Coronary artery (tissue), 2 donors: ENCODE results near the gene IFI27.
A peak's percentile ranks its signal among the peaks of the same experiment; 100 is the strongest.

ENCODE experiments used
- DNase-seq: peaks from one replicate; pipeline ENCODE4 v3.0.0-alpha.2; 2017; ENCODE audit warnings: low spot score
- H3K27ac ChIP-seq, 2 donors: fragments of 200-600 bp; sonication (generic); one replicate each; pipeline ENCODE4 v1.5.1; 2016 to 2019
- H3K4me3 ChIP-seq: fragments of 200-600 bp; sonication (generic); 2 replicates; pipeline ENCODE4 v1.5.1; 2016; ENCODE audit warnings: mild to moderate bottlenecking, moderate library complexity
- TF ChIP-seq, protein P1 (sequence below): fragments of 200-600 bp; sonication (generic); IDR thresholded peaks from one replicate; pipeline ENCODE4 v1.5.1; 2019; ENCODE audit warnings: antibody characterized with exemption

Gene IFI27

DNA sequence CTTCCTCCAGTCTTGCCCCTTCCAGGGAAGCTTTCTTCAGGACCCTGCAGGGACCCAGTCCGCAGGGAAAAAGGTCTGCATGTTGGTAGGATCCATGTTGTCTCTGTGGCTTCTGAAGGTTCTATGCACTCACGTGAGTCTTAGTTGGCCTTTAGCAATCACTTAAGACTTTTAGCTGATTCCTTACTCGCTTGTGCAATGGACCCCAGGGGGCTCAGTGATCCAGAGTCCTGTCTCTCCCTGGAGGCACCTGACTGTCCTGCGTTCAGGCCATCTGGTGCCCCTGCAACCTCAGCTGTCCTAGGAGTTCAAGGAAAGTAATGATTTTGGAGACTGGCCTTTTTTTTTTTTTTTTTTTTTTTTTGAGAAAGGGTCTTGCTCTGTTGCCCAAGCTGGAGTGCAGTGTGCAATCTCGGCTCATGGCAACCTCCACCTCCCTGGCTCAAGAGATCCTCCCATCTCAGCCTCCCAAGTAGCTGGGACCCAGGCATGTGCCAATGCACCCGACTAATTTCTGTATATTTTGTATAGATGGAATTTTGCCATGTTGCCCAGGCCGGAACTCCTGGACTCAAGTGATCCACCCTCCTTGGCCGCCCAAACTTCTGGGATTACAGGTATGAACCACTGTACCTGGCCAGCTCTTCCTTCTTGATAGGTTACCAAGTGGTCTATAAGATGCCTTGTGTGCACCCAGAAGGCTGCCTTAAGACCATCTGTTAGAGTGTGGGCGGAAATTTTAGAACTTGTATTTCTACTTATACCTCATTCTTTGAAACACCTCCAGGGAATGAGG lies 14.2 kb downstream of the IFI27 start:
- TF ChIP-seq, protein P1, sequence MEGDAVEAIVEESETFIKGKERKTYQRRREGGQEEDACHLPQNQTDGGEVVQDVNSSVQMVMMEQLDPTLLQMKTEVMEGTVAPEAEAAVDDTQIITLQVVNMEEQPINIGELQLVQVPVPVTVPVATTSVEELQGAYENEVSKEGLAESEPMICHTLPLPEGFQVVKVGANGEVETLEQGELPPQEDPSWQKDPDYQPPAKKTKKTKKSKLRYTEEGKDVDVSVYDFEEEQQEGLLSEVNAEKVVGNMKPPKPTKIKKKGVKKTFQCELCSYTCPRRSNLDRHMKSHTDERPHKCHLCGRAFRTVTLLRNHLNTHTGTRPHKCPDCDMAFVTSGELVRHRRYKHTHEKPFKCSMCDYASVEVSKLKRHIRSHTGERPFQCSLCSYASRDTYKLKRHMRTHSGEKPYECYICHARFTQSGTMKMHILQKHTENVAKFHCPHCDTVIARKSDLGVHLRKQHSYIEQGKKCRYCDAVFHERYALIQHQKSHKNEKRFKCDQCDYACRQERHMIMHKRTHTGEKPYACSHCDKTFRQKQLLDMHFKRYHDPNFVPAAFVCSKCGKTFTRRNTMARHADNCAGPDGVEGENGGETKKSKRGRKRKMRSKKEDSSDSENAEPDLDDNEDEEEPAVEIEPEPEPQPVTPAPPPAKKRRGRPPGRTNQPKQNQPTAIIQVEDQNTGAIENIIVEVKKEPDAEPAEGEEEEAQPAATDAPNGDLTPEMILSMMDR = no peak
- Histone ChIP-seq H3K4me3 (no peak overlapping the region), H3K27ac (no peak overlapping the region)
- peak; percentile 43 for DNase-seq

DNA sequence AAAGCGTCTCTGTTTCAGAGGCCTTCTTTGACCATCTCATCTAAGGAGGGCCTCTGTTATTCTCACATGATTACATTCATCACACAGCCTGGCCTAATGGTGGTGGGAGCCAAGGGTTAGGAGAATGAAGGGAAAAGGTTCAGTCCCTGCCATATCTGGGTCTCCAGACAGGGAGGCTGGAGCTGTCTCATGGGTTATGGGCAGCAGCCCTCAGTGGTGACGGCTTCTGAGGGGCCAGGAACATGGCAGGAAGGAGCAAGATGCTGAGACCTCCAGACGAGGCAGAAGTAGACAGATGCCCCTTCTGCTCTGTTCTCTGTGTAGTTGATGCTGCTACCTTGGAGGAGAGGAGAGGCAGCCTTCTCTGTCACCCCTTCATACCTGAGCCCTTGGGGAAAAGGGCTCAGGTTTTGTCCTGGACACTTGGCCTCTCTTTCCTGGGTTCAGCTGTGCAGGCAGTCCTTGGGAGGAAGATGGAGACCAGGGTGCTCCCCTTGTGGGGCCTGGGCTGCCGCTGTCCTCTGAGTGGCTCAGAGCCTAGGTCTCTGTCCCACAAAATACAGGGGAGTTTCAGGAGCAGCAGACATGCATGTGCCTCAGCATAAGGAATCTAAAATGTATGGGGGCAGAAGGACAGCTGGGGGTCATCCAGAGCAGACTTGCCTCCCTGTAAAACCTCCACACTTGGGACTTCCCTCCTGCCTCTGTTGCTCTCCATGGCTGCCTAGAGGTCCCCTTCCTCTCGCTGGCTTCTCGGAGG lies 15.3 kb downstream of the IFI27 start:
- TF ChIP-seq, protein P1 = no peak
- peak; percentile 54 for DNase-seq
- Histone ChIP-seq H3K27ac (no peak overlapping the region), H3K4me3 (no peak overlapping the region)

DNA sequence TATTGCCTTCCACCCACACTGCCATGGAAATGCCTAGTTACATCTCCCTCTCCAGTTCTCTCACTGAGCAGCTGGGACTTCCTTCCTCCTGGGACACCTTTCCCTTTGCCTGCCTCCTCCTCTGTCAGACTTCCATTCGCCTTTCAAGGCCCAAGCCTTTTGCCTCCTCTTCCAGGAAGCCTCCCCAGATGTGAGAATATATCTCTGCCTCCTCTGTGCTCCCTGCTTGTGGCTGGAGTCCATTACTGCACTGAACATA lies 15.8 kb downstream of the IFI27 start:
- Histone ChIP-seq H3K27ac (no peak overlapping the region), H3K4me3 (no peak overlapping the region)
- DNase-seq = no peak
- TF ChIP-seq, protein P1 = no peak

DNA sequence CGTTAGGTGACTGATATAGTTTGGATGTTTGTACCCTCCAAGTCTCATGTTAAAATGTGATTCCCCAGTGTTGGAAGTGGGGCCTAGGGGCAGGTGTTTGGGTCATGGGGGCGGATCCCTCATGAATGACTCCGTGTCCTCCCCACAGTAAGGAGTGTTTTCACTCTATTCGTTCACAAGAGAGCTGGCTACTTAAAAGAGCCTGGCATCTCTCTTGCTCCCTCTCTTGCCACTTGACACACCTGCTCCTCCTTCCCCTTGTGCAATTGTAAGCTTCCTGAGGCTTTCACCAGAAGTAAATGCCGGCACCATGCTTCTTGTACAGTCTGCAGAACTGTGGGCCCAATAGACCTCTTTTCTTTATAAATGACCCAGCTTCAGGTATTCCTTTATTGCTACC lies 16.3 kb downstream of the IFI27 start:
- no peak overlapping the region for H3K27ac ChIP-seq
- no peak overlapping the region for H3K4me3 ChIP-seq
- DNase-seq = no peak
- TF ChIP-seq, protein P1 = no peak

DNA sequence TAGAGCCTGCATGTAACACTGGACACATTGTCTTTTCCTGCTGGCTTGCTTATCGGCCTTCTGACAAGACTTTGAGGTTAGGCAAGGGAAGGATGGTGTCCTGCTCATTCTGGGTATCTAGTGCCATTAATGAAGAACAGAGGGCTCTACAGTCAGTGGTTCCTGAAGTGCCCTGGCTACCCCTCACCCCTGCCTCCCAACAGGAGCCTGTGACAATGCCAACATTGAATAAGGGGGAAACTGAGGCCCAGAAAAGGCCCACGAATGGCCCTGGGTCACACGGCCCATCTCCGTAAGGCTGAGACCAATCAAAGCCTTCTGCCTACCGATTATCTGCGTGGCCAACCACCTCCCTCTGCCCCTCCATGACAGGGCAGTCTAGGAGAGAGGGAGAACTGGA lies 16.8 kb downstream of the IFI27 start:
- TF ChIP-seq, protein P1 = no peak
- no peak for DNase-seq

DNA sequence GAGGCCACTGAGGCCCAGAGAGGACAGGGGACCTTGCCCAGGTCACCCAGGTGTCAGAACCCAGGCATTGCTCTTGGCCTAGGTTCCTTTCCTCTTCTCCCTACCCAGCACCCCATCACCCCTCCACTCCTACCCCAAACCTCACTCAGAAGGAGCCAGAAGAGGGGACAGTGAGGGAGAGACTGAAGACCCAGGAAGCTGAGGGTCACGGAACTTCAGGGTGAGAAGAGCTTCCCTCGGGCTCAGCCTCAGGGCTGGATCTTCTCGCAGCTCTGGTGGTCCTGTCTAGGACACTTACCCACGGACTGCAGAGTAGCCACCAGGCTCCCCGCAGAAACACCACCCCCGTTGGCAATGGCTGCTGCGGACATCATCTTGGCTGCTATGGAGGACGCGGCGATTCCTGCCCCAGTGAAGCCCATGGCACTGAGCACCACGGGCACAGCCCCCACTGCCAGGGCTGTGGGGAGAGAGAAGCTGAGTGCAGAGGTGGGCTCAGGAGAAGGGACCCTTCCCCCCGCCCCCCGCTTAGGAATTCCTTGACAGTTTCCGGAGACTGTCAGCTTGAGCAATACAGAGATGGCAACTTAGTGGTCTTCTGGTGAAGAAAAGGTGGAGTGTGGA lies 17.8 kb downstream of the IFI27 start:
- no peak for DNase-seq
- Histone ChIP-seq H3K4me3 (peak overlapping the region; percentile 77), H3K27ac (peak overlapping the region in 1 of 2 donors; percentile 87)
- TF ChIP-seq, protein P1 = no peak

More for the DNA sequence above, 16.8 kb downstream of the IFI27 start:
- no peak overlapping the region for H3K4me3 ChIP-seq
- no peak overlapping the region for H3K27ac ChIP-seq
